ENCODE measurements around the gene TADA2B. TPM values are rescaled to one million over a fixed set of nuclear protein-coding genes. Genes with fewer than 3 reads are reported as not detected.

The TADA2B gene
- total RNA-seq: 15.2 and 16.2 TPM in 2 replicates

GRCh38 chr4:7043284-7044136 is at the start of gene TADA2B:
Gene TADA2B (plus strand): TSS chr4:7043372. CDS start chr4:7043580, 208 bp downstream.

GRCh38 chr4:7067452-7068278 is 24.5 kb downstream of the TADA2B start, which contains the start of gene GRPEL1:
Gene GRPEL1 (minus strand): TSS chr4:7068064. CDS start chr4:7068032, 32 bp downstream.

Other genes starting within 250 kb of the TADA2B start
- 37.9 and 44.4 TPM in 2 replicates for gene TBC1D14, start 133.5 kb upstream of the TADA2B start, total RNA-seq
- gene GRPEL1, start 24.7 kb downstream of the TADA2B start, total RNA-seq: 25.8 and 29.5 TPM in 2 replicates
- gene SORCS2, start 149.2 kb downstream of the TADA2B start, total RNA-seq: 0.14 and 0.22 TPM in 2 replicates